H1 (cell line): ENCODE measurements around the gene ANGPTL5. TPM values are rescaled to one million over a fixed set of nuclear protein-coding genes. Genes with fewer than 3 reads are reported as not detected.

ENCODE experiments used
- EP300 ChIP-seq, 2 experiments: IDR thresholded peaks; 1 replicate in 1 of 2; 2 replicates in 1 of 2; pipeline ENCODE4 v1.6.1; 2011 to 2012; ENCODE audit warnings: low read depth in 2 of 2, low read length in 2 of 2, mild to moderate bottlenecking in 2 of 2, borderline replicate concordance in 1 of 2, inconsistent platforms in 1 of 2, moderate library complexity in 1 of 2
- EZH2 ChIP-seq: fragments of 200-600 bp; sonication (generic); IDR thresholded peaks from 2 replicates; pipeline ENCODE4 v1.7.1; 2012; ENCODE audit warnings: low read depth, mild to moderate bottlenecking, moderate library complexity, low read length, inconsistent platforms; ENCODE audit not compliant: severe bottlenecking
- KDM4A ChIP-seq: IDR thresholded peaks from one replicate; pipeline ENCODE4 v1.7.1; 2012; ENCODE audit warnings: low read depth, mild to moderate bottlenecking, moderate library complexity, low read length, inconsistent platforms; ENCODE audit not compliant: severe bottlenecking
- PHF8 ChIP-seq: fragments of 200-600 bp; sonication (generic); conservative IDR thresholded peaks from 2 replicates; pipeline ENCODE4 v1.7.1; 2012; ENCODE audit warnings: low read depth, mild to moderate bottlenecking, inconsistent platforms, low read length, moderate library complexity
- RBBP5 ChIP-seq: IDR thresholded peaks from 2 replicates; pipeline ENCODE4 v1.7.1; 2012; ENCODE audit warnings: low read depth, mild to moderate bottlenecking, inconsistent platforms, low read length, moderate library complexity, borderline replicate concordance
- SAP30 ChIP-seq: fragments of 300-600 bp; sonication (generic); IDR thresholded peaks from 2 replicates; pipeline ENCODE4 v1.7.1; 2012; ENCODE audit warnings: low read length, moderate library complexity, mild to moderate bottlenecking, inconsistent platforms; ENCODE audit not compliant: insufficient read depth, insufficient replicate concordance
- SIX5 ChIP-seq: IDR thresholded peaks from 2 replicates; pipeline ENCODE4 v1.6.1; 2011; ENCODE audit warnings: mild to moderate bottlenecking, low read depth, low read length
- TCF12 ChIP-seq: IDR thresholded peaks from 2 replicates; pipeline ENCODE4 v1.6.1; 2011; ENCODE audit warnings: low read depth, mild to moderate bottlenecking, low read length
- polyA plus RNA-seq, 7 experiments: library from polyadenylated mRNA; depleted of rRNA in 3 of 7; stranded (reverse) in 5 of 7; unstranded in 2 of 7; fragments of >200 nt in 5 of 7; fragments of 200-250 nt in 2 of 7; gene quantifications; 1 replicate in 5 of 7; 2 replicates in 1 of 7; 4 replicates in 1 of 7; pipeline versions ENCODE4 v1.2.1 to v1.2.3, GENCODE V29; 2011 to 2013; ENCODE audit warnings: missing spikeins in 2 of 7, mixed read lengths in 2 of 7
- total RNA-seq: library from RNA; stranded (reverse); fragmentation: NEBNext Ultra II Directional; extraction: Animal tissue kit (Norgen Biotek cat#: 25700); gene quantifications from 2 replicates; pipeline ENCODE4 v1.2.1, GENCODE V29; 2021
- TF ChIP-seq, protein P1 (sequence below): fragments of 300-600 bp; sonication (generic); IDR thresholded peaks from 2 replicates; pipeline ENCODE4 v1.7.1; 2012; ENCODE audit warnings: low read length, moderate library complexity, mild to moderate bottlenecking, inconsistent platforms; ENCODE audit not compliant: insufficient replicate concordance

Gene ANGPTL5
- total and polyA plus RNA-seq, 2 of the 8 experiments (the other 6 are each of a cell fraction or from before 2014, with no cell fraction given): not detected

DNA sequence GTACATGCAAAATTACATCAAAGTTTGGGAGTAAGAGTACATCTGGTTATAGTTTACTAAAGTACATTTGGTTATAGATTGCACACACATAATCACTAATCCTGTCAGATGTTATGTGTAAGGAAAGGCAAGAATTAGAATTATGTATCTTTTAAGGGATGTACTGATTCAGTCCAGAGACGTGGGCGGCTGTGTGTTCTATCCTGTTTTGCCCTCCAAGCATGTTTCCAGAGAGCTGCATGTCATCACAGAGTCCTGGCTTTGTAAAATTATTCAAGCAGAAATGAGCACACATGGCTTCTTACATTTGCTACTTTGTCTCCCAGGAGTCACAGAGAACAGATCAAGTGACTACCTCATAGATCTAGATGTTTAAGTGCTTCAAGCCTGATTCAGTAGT lies 34.7 kb downstream of the ANGPTL5 start (continued):
- TF ChIP-seq, protein P1, sequence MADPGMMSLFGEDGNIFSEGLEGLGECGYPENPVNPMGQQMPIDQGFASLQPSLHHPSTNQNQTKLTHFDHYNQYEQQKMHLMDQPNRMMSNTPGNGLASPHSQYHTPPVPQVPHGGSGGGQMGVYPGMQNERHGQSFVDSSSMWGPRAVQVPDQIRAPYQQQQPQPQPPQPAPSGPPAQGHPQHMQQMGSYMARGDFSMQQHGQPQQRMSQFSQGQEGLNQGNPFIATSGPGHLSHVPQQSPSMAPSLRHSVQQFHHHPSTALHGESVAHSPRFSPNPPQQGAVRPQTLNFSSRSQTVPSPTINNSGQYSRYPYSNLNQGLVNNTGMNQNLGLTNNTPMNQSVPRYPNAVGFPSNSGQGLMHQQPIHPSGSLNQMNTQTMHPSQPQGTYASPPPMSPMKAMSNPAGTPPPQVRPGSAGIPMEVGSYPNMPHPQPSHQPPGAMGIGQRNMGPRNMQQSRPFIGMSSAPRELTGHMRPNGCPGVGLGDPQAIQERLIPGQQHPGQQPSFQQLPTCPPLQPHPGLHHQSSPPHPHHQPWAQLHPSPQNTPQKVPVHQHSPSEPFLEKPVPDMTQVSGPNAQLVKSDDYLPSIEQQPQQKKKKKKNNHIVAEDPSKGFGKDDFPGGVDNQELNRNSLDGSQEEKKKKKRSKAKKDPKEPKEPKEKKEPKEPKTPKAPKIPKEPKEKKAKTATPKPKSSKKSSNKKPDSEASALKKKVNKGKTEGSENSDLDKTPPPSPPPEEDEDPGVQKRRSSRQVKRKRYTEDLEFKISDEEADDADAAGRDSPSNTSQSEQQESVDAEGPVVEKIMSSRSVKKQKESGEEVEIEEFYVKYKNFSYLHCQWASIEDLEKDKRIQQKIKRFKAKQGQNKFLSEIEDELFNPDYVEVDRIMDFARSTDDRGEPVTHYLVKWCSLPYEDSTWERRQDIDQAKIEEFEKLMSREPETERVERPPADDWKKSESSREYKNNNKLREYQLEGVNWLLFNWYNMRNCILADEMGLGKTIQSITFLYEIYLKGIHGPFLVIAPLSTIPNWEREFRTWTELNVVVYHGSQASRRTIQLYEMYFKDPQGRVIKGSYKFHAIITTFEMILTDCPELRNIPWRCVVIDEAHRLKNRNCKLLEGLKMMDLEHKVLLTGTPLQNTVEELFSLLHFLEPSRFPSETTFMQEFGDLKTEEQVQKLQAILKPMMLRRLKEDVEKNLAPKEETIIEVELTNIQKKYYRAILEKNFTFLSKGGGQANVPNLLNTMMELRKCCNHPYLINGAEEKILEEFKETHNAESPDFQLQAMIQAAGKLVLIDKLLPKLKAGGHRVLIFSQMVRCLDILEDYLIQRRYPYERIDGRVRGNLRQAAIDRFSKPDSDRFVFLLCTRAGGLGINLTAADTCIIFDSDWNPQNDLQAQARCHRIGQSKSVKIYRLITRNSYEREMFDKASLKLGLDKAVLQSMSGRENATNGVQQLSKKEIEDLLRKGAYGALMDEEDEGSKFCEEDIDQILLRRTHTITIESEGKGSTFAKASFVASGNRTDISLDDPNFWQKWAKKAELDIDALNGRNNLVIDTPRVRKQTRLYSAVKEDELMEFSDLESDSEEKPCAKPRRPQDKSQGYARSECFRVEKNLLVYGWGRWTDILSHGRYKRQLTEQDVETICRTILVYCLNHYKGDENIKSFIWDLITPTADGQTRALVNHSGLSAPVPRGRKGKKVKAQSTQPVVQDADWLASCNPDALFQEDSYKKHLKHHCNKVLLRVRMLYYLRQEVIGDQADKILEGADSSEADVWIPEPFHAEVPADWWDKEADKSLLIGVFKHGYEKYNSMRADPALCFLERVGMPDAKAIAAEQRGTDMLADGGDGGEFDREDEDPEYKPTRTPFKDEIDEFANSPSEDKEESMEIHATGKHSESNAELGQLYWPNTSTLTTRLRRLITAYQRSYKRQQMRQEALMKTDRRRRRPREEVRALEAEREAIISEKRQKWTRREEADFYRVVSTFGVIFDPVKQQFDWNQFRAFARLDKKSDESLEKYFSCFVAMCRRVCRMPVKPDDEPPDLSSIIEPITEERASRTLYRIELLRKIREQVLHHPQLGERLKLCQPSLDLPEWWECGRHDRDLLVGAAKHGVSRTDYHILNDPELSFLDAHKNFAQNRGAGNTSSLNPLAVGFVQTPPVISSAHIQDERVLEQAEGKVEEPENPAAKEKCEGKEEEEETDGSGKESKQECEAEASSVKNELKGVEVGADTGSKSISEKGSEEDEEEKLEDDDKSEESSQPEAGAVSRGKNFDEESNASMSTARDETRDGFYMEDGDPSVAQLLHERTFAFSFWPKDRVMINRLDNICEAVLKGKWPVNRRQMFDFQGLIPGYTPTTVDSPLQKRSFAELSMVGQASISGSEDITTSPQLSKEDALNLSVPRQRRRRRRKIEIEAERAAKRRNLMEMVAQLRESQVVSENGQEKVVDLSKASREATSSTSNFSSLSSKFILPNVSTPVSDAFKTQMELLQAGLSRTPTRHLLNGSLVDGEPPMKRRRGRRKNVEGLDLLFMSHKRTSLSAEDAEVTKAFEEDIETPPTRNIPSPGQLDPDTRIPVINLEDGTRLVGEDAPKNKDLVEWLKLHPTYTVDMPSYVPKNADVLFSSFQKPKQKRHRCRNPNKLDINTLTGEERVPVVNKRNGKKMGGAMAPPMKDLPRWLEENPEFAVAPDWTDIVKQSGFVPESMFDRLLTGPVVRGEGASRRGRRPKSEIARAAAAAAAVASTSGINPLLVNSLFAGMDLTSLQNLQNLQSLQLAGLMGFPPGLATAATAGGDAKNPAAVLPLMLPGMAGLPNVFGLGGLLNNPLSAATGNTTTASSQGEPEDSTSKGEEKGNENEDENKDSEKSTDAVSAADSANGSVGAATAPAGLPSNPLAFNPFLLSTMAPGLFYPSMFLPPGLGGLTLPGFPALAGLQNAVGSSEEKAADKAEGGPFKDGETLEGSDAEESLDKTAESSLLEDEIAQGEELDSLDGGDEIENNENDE: no peak
- TF ChIP-seq SAP30 (no peak), EP300 (IDR thresholded peaks at IDR 0.05; ENCODE audit: borderline replicate concordance in 1 of 2, low read depth in 2 of 2, low read length in 2 of 2) (no peak), KDM4A (no peak), TCF12 (no peak), RBBP5 (no peak), EZH2 (no peak), PHF8 (no peak), SIX5 (no peak)
